K562 (cell line): Measurements from ENCODE around the gene VKORC1. TPM values are rescaled to one million over a fixed set of nuclear protein-coding genes. Genes with fewer than 3 reads are reported as not detected.

Experiments
- BCOR ChIP-seq: fragments of 450-650 bp; IDR thresholded peaks from 2 replicates; pipeline ENCODE4 v1.6.1; 2016
- CBX2 ChIP-seq: fragments of 200-600 bp; sonication (generic); IDR thresholded peaks from one replicate; pipeline ENCODE4 v1.6.1; 2012; ENCODE audit warnings: mild to moderate bottlenecking, low read length, inconsistent platforms; ENCODE audit not compliant: insufficient read depth, poor library complexity, severe bottlenecking
- DACH1 ChIP-seq: fragments of 450-650 bp; IDR thresholded peaks from 2 replicates; pipeline ENCODE4 v1.6.1; 2018; ENCODE audit not compliant: partially characterized antibody
- FOXA3 ChIP-seq, 2 experiments: fragments of 450-650 bp in 1 of 2; sonication (generic) in 1 of 2; formaldehyde crosslinking; IDR thresholded peaks in 1 of 2; conservative IDR thresholded peaks in 1 of 2; 2 replicates each; pipeline versions ENCODE4 v1.4.0 to v1.8.0; 2020 to 2022; ENCODE audit warnings: mild to moderate bottlenecking in 2 of 2, missing genetic modification reagents in 1 of 2
- FOXJ2 ChIP-seq: fragments of 200-800 bp; sonication (Bioruptor generic); IDR thresholded peaks from 2 replicates; pipeline ENCODE4 v1.6.1; 2016; ENCODE audit warnings: missing genetic modification characterization, missing compliant biosample characterization
- OTX1 ChIP-seq: fragments of 450-650 bp; formaldehyde crosslinking; IDR thresholded peaks from 2 replicates; pipeline ENCODE4 v1.4.0; 2022; ENCODE audit warnings: mild to moderate bottlenecking
- PCBP1 ChIP-seq: fragments of 200-400 bp; formaldehyde crosslinking; IDR thresholded peaks from 2 replicates; pipeline ENCODE4 v1.6.1; 2018; ENCODE audit warnings: mild to moderate bottlenecking, low read depth, low read length; ENCODE audit not compliant: poor library complexity, severe bottlenecking
- RBM22 ChIP-seq: fragments of 200-400 bp; formaldehyde crosslinking; IDR thresholded peaks from 2 replicates; pipeline ENCODE4 v1.6.1; 2018; ENCODE audit warnings: low read length, low read depth; ENCODE audit not compliant: poor library complexity, severe bottlenecking
- SETDB1 ChIP-seq: IDR thresholded peaks from one replicate; pipeline ENCODE4 v1.6.1; 2012; ENCODE audit warnings: low read length, control low read depth, inconsistent platforms
- ZBTB40 ChIP-seq, 2 experiments: fragments of 450-650 bp in 1 of 2; sonication (generic) in 1 of 2; formaldehyde crosslinking in 1 of 2; IDR thresholded peaks; 2 replicates each; pipeline versions ENCODE4 v1.7.1 to v1.9.0; 2016 to 2022; ENCODE audit warnings: inconsistent platforms in 1 of 2, mild to moderate bottlenecking in 1 of 2, missing genetic modification reagents in 1 of 2
- ZBTB7A ChIP-seq: IDR thresholded peaks from 2 replicates; pipeline ENCODE4 v1.6.1; 2011; ENCODE audit warnings: low read depth, mild to moderate bottlenecking, low read length, moderate library complexity, borderline replicate concordance; ENCODE audit not compliant: control insufficient read depth
- ZFX ChIP-seq: sonication (generic); formaldehyde crosslinking; IDR thresholded peaks from 2 replicates; pipeline ENCODE4 v1.8.0; 2022; ENCODE audit warnings: mild to moderate bottlenecking, missing genetic modification reagents, moderate library complexity
- ZHX1 ChIP-seq: fragments of 150-350 bp; conservative IDR thresholded peaks from 2 replicates; pipeline ENCODE4 v1.6.1; 2014; ENCODE audit warnings: low read length
- ZNF347 ChIP-seq: fragments of 450-650 bp; formaldehyde crosslinking; IDR thresholded peaks from 2 replicates; pipeline ENCODE4 v1.4.0; 2020; ENCODE audit warnings: low read depth, mild to moderate bottlenecking, moderate library complexity
- ZNF695 ChIP-seq: fragments of 450-650 bp; formaldehyde crosslinking; IDR thresholded peaks from 2 replicates; pipeline ENCODE4 v1.4.0; 2020; ENCODE audit warnings: mild to moderate bottlenecking, moderate library complexity
- polyA plus RNA-seq, 8 experiments: library from polyadenylated mRNA; depleted of rRNA in 4 of 8; stranded (reverse) in 5 of 8; unstranded in 3 of 8; fragments of >200 nt; fragmentation: Nextera tagmentation in 2 of 8; fragmentation: Illumina TruSeq in 1 of 8; extraction: Ambion mirVana in 2 of 8; extraction: Trizol in 1 of 8; gene quantifications; 2 replicates each; pipeline versions ENCODE4 v1.2.1 to v1.2.3, GENCODE V29; 2011 to 2014; ENCODE audit warnings: inconsistent platforms in 1 of 8, missing spikeins in 1 of 8
- total RNA-seq, 7 experiments: library from RNA; depleted of rRNA in 6 of 7; stranded (reverse); fragments of >200 nt in 6 of 7; fragmentation: Illumina TruSeq in 2 of 7; extraction: Trizol in 2 of 7; gene quantifications; 2 replicates each; pipeline versions ENCODE4 v1.2.1 to v1.2.3, GENCODE V29; 2011 to 2021; ENCODE audit warnings: low replicate concordance in 1 of 7

VKORC1 gene
- total and polyA plus RNA-seq, 9 of the 15 experiments (the other 6 are each of a cell fraction or from before 2014, with no cell fraction given): 30.0 to 119 (median 62.1) TPM

- TF ChIP-seq ZNF347 (CRISPR knock-in tag) (no peak), DACH1 (peak; percentile 30), FOXA3 (CRISPR knock-in tag; conservative IDR thresholded peaks at IDR 0.05 in 1 of 2, IDR thresholded peaks at IDR 0.05 in 1 of 2) (0 out of 4 replicates have a peak, but pooled peaks of 1 of the 2 experiments have one; percentile 43), BCOR (no peak), OTX1 (CRISPR knock-in tag) (0 out of 2 replicates have a peak, but pooled peaks have one; percentile 6), ZFX (CRISPR knock-in tag) (peak; percentile 65), ZHX1 (no peak), FOXJ2 (tag) (no peak), PCBP1 (peak; percentile 64), SETDB1 (no peak), RBM22 (peak; percentile 81), CBX2 (no peak), ZBTB40 (IDR thresholded peaks at IDR 0.05) (peak; percentile 98), ZBTB40 (CRISPR knock-in tag; IDR thresholded peaks at IDR 0.05) (no peak), ZNF695 (CRISPR knock-in tag) (no peak), ZBTB7A (peak; percentile 87)
Observed at GRCh38 chr16:31117384-31118222, 23.0 kb upstream of the VKORC1 start, which contains the start of gene KAT8 (continued).
